Lung (tissue), 12 donors: ENCODE data around the gene PRAMEF1. TPM values are rescaled to one million over a fixed set of nuclear protein-coding genes. Genes with fewer than 3 reads are reported as not detected.
"Not testable (repeated sequence)": the region's sequence is repeated elsewhere in the genome, so short reads cannot be mapped to it uniquely, and the experiment has no call there.

ENCODE experiments used
- ATAC-seq: fragments of 200-7000 bp; cut with Tn5 transposase; one replicate; pipeline ENCODE4 v1.9.1; 2020; ENCODE audit warnings: moderate number of reproducible peaks; ENCODE audit not compliant: insufficient read depth, low FRiP score
- DNase-seq, 3 donors: peaks; one replicate each; pipeline ENCODE4 v3.0.0-alpha.2; 2013 to 2017
- H3K27ac ChIP-seq, 2 donors: one replicate each; pipeline ENCODE4 v1.5.1; 2013; ENCODE audit warnings: mild to moderate bottlenecking in 2 of 2, moderate library complexity in 2 of 2, control low read depth in 1 of 2, inconsistent platforms in 1 of 2, low read depth in 1 of 2, low read length in 1 of 2
- H3K27me3 ChIP-seq, 3 donors: one replicate each; pipeline ENCODE4 v1.5.1; 2013; ENCODE audit warnings: low read length in 2 of 3; ENCODE audit not compliant: control insufficient read depth in 3 of 3, insufficient read depth in 3 of 3
- H3K36me3 ChIP-seq, 4 donors: one replicate each; pipeline ENCODE4 v1.5.1; 2013; ENCODE audit warnings: low read length in 4 of 4, mild to moderate bottlenecking in 1 of 4, moderate library complexity in 1 of 4; ENCODE audit not compliant: control insufficient read depth in 4 of 4, insufficient read depth in 4 of 4
- H3K4me1 ChIP-seq, 5 donors: one replicate each; pipeline ENCODE4 v1.5.1; 2013; ENCODE audit warnings: low read length in 5 of 5, mild to moderate bottlenecking in 2 of 5, moderate library complexity in 1 of 5; ENCODE audit not compliant: control insufficient read depth in 5 of 5, insufficient read depth in 5 of 5
- H3K4me3 ChIP-seq: one replicate; pipeline ENCODE4 v1.5.1; 2013; ENCODE audit warnings: mild to moderate bottlenecking, control low read depth, moderate library complexity
- H3K9ac ChIP-seq, 2 donors: one replicate each; pipeline ENCODE4 v1.5.1; 2013; ENCODE audit warnings: low read length in 2 of 2, control low read depth in 1 of 2; ENCODE audit not compliant: insufficient read depth in 1 of 2
- H3K9me3 ChIP-seq, 4 donors: one replicate each; pipeline ENCODE4 v1.5.1; 2013; ENCODE audit warnings: low read length in 3 of 4, mild to moderate bottlenecking in 1 of 4, moderate library complexity in 1 of 4; ENCODE audit not compliant: control insufficient read depth in 4 of 4, insufficient read depth in 3 of 4
- WGBS, 2 donors: extraction: QIAGEN DNeasy Blood & Tissue Kit; methylation state at CpG; one replicate each; pipeline ENCODE4 v1.1.7; 2013; 5-methylcytosine and 5-hydroxymethylcytosine counted together
- polyA plus RNA-seq, 2 donors: library from polyadenylated mRNA; stranded (reverse); fragments of 200-250 nt; gene quantifications; one replicate each; pipeline ENCODE4 v1.2.1, GENCODE V29; 2013
- total RNA-seq, 2 donors: library from RNA; depleted of rRNA in 1 of 2; stranded (reverse); fragments of >200 nt in 1 of 2; gene quantifications; one replicate each; pipeline ENCODE4 v1.2.1, GENCODE V29; 2014 to 2021
- TF ChIP-seq, protein P1 (sequence below): IDR thresholded peaks from 2 replicates; pipeline ENCODE4 v1.5.1; 2012; ENCODE audit warnings: mild to moderate bottlenecking; ENCODE audit errors: control extremely low read depth, extremely low read depth
- donor health status: control.
- donor health status: control.
- donor health status: Bipolar disorder and iron deficiency.
- donor health status: healthy.
- donor health status: DM: yes; HTN: yes; CAD: no.

The PRAMEF1 gene
- total and polyA plus RNA-seq, 4 donors: not detected

DNA sequence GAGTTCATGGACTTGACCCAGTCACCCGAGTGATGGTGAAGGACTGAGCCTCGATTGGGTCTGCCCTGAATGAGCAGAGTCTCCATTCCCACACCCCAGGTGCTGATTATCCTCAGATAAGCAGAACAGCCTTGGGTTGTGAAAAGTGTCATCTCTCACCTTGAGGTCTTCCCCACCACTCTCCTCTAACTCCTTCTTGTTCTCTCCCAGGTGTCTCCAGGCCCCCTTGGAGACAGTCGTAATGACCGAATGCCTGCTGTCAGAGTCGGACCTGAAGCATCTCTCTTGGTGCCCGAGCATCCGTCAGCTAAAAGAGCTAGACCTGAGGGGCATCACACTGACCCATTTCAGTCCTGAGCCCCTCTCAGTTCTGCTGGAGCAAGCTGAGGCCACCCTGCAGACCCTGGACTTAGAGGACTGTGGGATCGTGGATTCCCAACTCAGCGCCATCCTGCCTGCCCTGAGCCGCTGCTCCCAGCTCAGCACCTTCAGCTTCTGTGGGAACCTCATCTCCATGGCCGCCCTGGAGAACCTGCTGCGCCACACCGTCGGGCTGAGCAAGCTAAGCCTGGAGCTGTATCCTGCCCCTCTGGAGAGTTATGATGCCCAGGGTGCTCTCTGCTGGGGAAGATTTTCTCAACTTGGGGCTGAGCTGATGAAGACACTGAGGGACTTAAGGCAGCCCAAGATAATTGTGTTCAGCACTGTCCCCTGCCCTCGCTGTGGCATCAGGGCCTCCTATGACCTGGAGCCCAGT, 14.2 kb upstream of the PRAMEF1 start:
- TF ChIP-seq, protein P1, sequence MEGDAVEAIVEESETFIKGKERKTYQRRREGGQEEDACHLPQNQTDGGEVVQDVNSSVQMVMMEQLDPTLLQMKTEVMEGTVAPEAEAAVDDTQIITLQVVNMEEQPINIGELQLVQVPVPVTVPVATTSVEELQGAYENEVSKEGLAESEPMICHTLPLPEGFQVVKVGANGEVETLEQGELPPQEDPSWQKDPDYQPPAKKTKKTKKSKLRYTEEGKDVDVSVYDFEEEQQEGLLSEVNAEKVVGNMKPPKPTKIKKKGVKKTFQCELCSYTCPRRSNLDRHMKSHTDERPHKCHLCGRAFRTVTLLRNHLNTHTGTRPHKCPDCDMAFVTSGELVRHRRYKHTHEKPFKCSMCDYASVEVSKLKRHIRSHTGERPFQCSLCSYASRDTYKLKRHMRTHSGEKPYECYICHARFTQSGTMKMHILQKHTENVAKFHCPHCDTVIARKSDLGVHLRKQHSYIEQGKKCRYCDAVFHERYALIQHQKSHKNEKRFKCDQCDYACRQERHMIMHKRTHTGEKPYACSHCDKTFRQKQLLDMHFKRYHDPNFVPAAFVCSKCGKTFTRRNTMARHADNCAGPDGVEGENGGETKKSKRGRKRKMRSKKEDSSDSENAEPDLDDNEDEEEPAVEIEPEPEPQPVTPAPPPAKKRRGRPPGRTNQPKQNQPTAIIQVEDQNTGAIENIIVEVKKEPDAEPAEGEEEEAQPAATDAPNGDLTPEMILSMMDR: no peak
- no peaks in the 10 kb centered on the region for H3K27me3 ChIP-seq
- H3K36me3 ChIP-seq: no peaks in the 10 kb centered on the region
- 90 to 94% methylated on average over 15 of the region's 15 CpGs for WGBS, 2 donors
- H3K9me3 ChIP-seq: peaks cover 0 to 2% (median 0%) of the 10 kb centered on the region in 4 donors
- H3K27ac ChIP-seq: no peak overlapping the region
- ATAC-seq (no peak), DNase-seq (no peak)
- H3K9ac ChIP-seq: no peak overlapping the region
- H3K4me3 ChIP-seq: no peak overlapping the region
- no peaks in the 10 kb centered on the region for H3K4me1 ChIP-seq

DNA sequence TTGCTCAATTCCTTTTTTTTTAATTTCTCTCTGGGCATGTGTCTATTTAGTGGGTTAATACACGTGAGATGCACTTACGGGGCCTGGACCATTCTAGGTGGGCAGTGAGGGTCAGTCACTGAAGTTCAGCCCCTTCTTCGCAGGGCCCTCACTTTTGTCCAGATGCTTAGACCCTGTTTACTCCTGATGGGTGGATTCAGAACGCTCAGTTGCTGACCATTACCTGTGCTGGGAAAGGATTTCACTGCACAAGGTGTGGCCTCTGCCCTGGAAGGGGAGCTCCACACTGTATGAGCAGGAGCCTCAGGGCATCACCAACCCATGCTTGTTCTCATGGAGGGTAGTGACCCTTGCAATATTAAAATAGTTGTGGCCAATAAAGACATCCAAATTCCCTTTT, 13.1 kb upstream of the PRAMEF1 start:
- Histone ChIP-seq H3K27me3 (no peaks in the 10 kb centered on the region), H3K4me3 (no peak overlapping the region), H3K36me3 (no peaks in the 10 kb centered on the region), H3K9ac (no peak overlapping the region), H3K9me3 (peaks cover 0 to 2% (median 0%) of the 10 kb centered on the region in 4 donors), H3K27ac (no peak overlapping the region), H3K4me1 (no peaks in the 10 kb centered on the region)
- TF ChIP-seq, protein P1: no peak
- DNase-seq (no peak), ATAC-seq (no peak)
- WGBS, 2 donors: 82 to 93% methylated on average over 4 of the region's 4 CpGs

DNA sequence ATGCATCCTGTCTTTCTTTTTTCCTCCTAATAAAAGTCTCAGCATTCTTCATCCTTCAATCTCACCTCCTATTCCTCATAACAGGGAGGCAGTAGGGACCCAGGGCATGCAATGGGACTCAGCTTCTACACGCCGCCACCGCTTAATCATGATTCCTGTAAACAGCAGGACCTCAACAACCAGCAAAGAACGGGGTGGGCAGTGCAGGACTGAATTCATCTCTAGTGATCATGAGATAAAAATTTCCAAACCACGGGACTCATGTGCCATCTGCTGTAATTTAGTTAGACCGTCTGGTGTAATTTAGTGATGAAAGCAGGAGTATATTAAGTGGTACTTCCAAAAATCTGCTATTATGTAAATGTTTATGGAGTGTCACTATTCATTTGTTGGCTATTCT, 12.3 kb upstream of the PRAMEF1 start:
- no peaks in the 10 kb centered on the region for H3K27me3 ChIP-seq
- H3K36me3 ChIP-seq: no peaks in the 10 kb centered on the region
- no peaks in the 10 kb centered on the region for H3K4me1 ChIP-seq
- ATAC-seq: no peak
- TF ChIP-seq, protein P1: no peak
- H3K9me3 ChIP-seq: peaks cover 0 to 2% (median 0%) of the 10 kb centered on the region in 4 donors
- H3K9ac ChIP-seq: no peak overlapping the region
- no peak overlapping the region for H3K27ac ChIP-seq
- DNase-seq: no peak
- no peak overlapping the region for H3K4me3 ChIP-seq
- 82 to 90% methylated on average over 6 of the region's 6 CpGs for WGBS, 2 donors

DNA sequence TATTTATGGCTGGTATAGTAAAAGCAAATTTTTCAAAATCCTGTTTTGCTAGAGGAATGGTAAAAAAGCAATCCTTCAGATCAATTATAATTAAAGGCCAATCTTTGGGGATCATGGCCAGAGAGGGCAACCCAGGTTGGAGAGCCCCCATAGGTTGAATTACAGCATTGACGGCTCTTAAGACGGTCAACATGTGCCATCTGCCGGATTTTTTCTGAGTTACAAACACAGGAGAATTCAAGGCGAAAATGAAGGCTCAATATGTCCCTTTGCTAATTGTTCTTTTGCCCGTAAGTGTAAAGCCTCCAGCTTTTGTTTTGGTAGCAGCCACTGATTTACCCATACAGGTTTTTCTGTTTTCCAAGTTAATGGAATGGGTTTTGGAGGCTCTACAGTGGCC, 9.7 kb upstream of the PRAMEF1 start:
- 78 to 90% methylated on average over 4 to 5 of the region's 5 CpGs for WGBS, 2 donors

DNA sequence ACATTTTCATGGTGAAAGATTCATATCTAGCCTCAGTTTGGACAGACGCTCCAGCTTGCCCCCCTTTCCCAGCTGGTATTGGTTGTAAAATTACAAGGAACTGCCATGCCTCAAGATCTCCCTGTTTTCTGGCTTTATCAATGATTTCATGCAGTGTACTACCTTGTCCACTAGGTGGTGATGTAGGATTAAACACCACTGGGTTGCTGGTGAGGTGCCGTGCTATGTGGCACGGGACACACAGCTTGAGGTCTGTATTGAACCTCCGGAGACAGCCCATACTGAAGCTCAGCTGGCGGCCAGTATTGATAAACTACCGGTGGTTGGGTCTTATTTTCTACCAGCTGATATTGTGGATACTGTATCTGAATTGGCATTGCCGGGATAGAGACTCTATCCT, 7.4 kb upstream of the PRAMEF1 start:
- H3K36me3 ChIP-seq, ATAC-seq, H3K9ac ChIP-seq, H3K27me3 ChIP-seq, H3K27ac ChIP-seq, DNase-seq, H3K4me3 ChIP-seq, H3K4me1 ChIP-seq: not testable (repeated sequence)
- H3K9me3 ChIP-seq: peaks cover 0 to 15% (median 2%) of the 10 kb centered on the region in 4 donors
- WGBS, 2 donors: 33 to 45% methylated on average over 6 of the region's 7 CpGs

More for the DNA sequence above, 9.7 kb upstream of the PRAMEF1 start:
- not testable (repeated sequence) for DNase-seq, ATAC-seq, H3K36me3 ChIP-seq, H3K27ac ChIP-seq, H3K4me3 ChIP-seq, H3K27me3 ChIP-seq, H3K9ac ChIP-seq, H3K4me1 ChIP-seq
- peaks cover 0 to 11% (median 2%) of the 10 kb centered on the region in 4 donors for H3K9me3 ChIP-seq

DNA sequence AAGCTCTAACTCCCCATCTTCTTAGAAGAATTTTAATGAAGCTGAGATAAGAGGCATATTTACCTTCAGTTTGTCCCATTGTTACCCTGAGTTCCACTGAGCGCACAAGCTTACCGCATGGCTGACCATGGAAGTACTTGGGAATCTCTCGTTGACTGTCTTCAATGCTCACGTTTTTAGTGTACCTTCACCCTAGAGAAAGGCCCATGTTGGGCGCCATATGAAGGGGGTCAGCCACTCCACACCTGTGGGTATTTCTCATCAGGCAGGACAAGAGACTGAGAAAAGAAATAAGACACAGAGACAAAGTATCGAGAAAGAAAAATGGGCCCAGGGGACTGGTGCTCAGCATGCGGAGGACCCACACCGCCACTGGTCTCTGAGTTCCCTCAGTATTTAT, 6.5 kb upstream of the PRAMEF1 start:
- not testable (repeated sequence) for DNase-seq, H3K36me3 ChIP-seq, H3K27ac ChIP-seq, H3K27me3 ChIP-seq, H3K4me1 ChIP-seq, ATAC-seq, H3K4me3 ChIP-seq, H3K9ac ChIP-seq
- H3K9me3 ChIP-seq: peaks cover 0 to 15% (median 2%) of the 10 kb centered on the region in 4 donors
- WGBS, 2 donors: 81 to 92% methylated on average over 7 to 8 of the region's 8 CpGs
